Body of pancreas (tissue), 4 donors: Measurements from ENCODE around the gene HNRNPU. TPM values are rescaled to one million over a fixed set of nuclear protein-coding genes. Genes with fewer than 3 reads are reported as not detected.
A peak's percentile ranks its signal among the peaks of the same experiment; 100 is the strongest.

ENCODE experiments used
- ATAC-seq: fragments of 150-250 bp; one replicate; pipeline ENCODE4 v1.9.1; 2016
- DNase-seq, 4 donors: peaks; one replicate each; pipeline ENCODE4 v3.0.0-alpha.2; 2019
- H3K27ac ChIP-seq, 4 donors: fragments of 200-600 bp; sonication (generic); 1 replicate in 3 of 4; 2 replicates in 1 of 4; pipeline versions ENCODE4 v1.5.1 to v1.6.1; 2016 to 2019; ENCODE audit warnings: mild to moderate bottlenecking in 1 of 4, mixed read lengths in 1 of 4, moderate library complexity in 1 of 4
- H3K27me3 ChIP-seq, 2 donors: fragments of 200-600 bp; sonication (generic); one replicate each; pipeline ENCODE4 v1.6.0; 2016; ENCODE audit warnings: mild to moderate bottlenecking in 1 of 2
- H3K36me3 ChIP-seq, 2 donors: fragments of 200-600 bp; sonication (generic); replicated peaks in 1 of 2; 2 replicates each; pipeline ENCODE4 v1.5.1; 2016; ENCODE audit warnings: low read depth in 2 of 2; ENCODE audit not compliant: insufficient read depth in 1 of 2
- H3K4me1 ChIP-seq: fragments of 200-600 bp; sonication (generic); one replicate; pipeline ENCODE4 v1.6.0; 2016
- H3K4me3 ChIP-seq, 2 donors: fragments of 200-600 bp; sonication (generic); 1 replicate in 1 of 2; 2 replicates in 1 of 2; pipeline ENCODE4 v1.5.1; 2016 to 2019
- H3K9me3 ChIP-seq, 3 donors: fragments of 200-600 bp; sonication (generic); 1 replicate in 2 of 3; 2 replicates in 1 of 3; pipeline ENCODE4 v1.5.1; 2016
- CTCF ChIP-seq, 7 experiments: fragments of 450-650 bp in 4 of 7; fragments of 200-600 bp in 3 of 7; sonication (generic) in 3 of 7; IDR thresholded peaks; one replicate each; pipeline ENCODE4 v1.5.1; 2016 to 2019; ENCODE audit warnings: antibody characterized with exemption in 7 of 7
- POLR2A ChIP-seq, 3 donors: fragments of 450-650 bp; IDR thresholded peaks; one replicate each; pipeline ENCODE4 v1.6.1; 2016; ENCODE audit warnings: antibody characterized with exemption in 3 of 3, mild to moderate bottlenecking in 2 of 3
- WGBS, 2 donors: methylation state at CpG; one replicate each; pipeline ENCODE4 v1.1.5; 2017; 5-methylcytosine and 5-hydroxymethylcytosine counted together
- intact Hi-C: fragments of 100-400 bp; cut with DNase I; formaldehyde crosslinking; loops from one replicate; pipeline ENCODE4 v1.15.1; 2023
- total RNA-seq, 2 donors: library from RNA; depleted of rRNA; stranded (reverse); fragments of >200 nt; gene quantifications; one replicate each; pipeline ENCODE4 v1.1.0, GENCODE V29; 2016

HNRNPU gene
- total RNA-seq, 2 donors from 2014 or later = 201 to 294 TPM

- no peak for DNase-seq
- Histone ChIP-seq H3K4me1 (no peaks in the 10 kb centered on the region), H3K4me3 (no peak overlapping the region), H3K27me3 (no peaks in the 10 kb centered on the region), H3K36me3 (no peaks in the 10 kb centered on the region), H3K27ac (no peak overlapping the region), H3K9me3 (no peaks in the 10 kb centered on the region)
- TF ChIP-seq CTCF (IDR thresholded peaks at IDR 0.05) (no peak), POLR2A (IDR thresholded peaks at IDR 0.05) (no peak)
- intact Hi-C loops = loop anchor here (10.0 kb wide), 1 partner anchor 340 kb away; the partner anchor contains the start of gene CATSPERE
- WGBS, 2 donors = 87% methylated on average over 8 of the region's 8 CpGs
- ATAC-seq = no peak
Measured at GRCh38 chr1:244804841-244805240, 59.5 kb downstream of the HNRNPU start.

DNA sequence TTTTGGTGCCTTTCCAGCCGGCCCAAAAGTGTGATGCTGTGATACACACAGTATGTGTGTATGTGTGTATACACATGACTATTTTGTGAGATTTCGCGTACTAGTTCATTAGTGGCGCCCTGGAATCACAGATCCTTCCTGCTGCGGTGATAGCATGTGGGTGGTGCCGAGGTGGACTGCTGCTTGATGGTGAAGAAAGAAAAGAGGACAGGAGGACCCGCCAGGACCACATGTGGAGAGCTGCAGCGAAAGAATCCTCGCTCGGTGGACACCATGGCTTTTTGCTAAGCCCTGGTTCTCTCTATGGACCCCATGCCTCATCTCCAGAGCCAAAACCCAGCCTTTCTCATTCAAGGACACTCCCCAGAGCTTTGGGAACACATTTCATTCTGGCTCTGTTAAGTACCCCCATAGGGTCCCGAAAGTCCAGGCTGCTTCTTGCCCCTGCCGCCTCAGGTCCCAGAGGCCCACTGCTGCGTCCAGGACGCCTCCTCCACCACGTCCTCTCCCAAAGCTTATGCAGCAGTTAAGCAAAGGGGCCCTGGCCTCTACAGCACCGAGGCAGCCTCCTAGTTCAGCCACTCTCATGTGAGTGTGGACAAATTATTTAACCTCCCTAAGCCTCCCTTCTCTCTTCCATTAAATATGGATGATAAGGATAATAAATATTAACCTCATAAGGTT is 61.6 kb downstream of the HNRNPU start:
- Histone ChIP-seq H3K27ac (no peak overlapping the region), H3K4me3 (no peak overlapping the region), H3K36me3 (no peaks in the 10 kb centered on the region), H3K27me3 (no peaks in the 10 kb centered on the region), H3K4me1 (no peaks in the 10 kb centered on the region), H3K9me3 (no peaks in the 10 kb centered on the region)
- ATAC-seq (no peak), DNase-seq (no peak)
- WGBS, 2 donors = 77 to 84% methylated on average over 15 to 16 of the region's 16 CpGs
- TF ChIP-seq CTCF (IDR thresholded peaks at IDR 0.05) (no peak), POLR2A (IDR thresholded peaks at IDR 0.05) (no peak)
- intact Hi-C loops = loop anchor here (10.0 kb wide), 1 partner anchor 338 kb away; the partner anchor contains the start of gene CATSPERE

- Histone ChIP-seq H3K27ac (no peak overlapping the region), H3K27me3 (no peaks in the 10 kb centered on the region), H3K9me3 (no peaks in the 10 kb centered on the region), H3K36me3 (no peaks in the 10 kb centered on the region), H3K4me1 (no peaks in the 10 kb centered on the region), H3K4me3 (no peak overlapping the region)
- intact Hi-C loops = loop anchor here (10.0 kb wide), 1 partner anchor 337 kb away; the partner anchor contains the start of gene CATSPERE
- TF ChIP-seq CTCF (IDR thresholded peaks at IDR 0.05) = no peak
- no peak for TF ChIP-seq POLR2A (IDR thresholded peaks at IDR 0.05)
- ATAC-seq = no peak
- 32 to 40% methylated on average over 12 to 14 of the region's 14 CpGs for WGBS, 2 donors
- no peak for DNase-seq
Measured at GRCh38 chr1:244802041-244802440, 62.3 kb downstream of the HNRNPU start.

- Histone ChIP-seq H3K4me1 (no peaks in the 10 kb centered on the region), H3K4me3 (no peak overlapping the region), H3K27ac (no peak overlapping the region), H3K36me3 (no peaks in the 10 kb centered on the region), H3K27me3 (no peaks in the 10 kb centered on the region), H3K9me3 (no peaks in the 10 kb centered on the region)
- DNase-seq (peak; percentile 33 to 45 (median 40)), ATAC-seq (peak; percentile 62)
- WGBS, 2 donors = 26 to 30% methylated on average over 14 of the region's 14 CpGs
- intact Hi-C loops = loop anchor here (10.0 kb wide), 1 partner anchor 336 kb away; the partner anchor contains the start of gene CATSPERE
- no peak for TF ChIP-seq POLR2A (IDR thresholded peaks at IDR 0.05)
- TF ChIP-seq CTCF (IDR thresholded peaks at IDR 0.05) = peak; percentile 13 to 62 (median 57)
Measured at GRCh38 chr1:244801246-244801645, 63.1 kb downstream of the HNRNPU start.
